NCI-H1092 (cell line): ENCODE data around the gene FEM1B.

Source experiments
- DNase-seq: peaks from one replicate; lab custom pipeline; 2025; lab: John Stamatoyannopoulos, UW

The FEM1B gene

DNA sequence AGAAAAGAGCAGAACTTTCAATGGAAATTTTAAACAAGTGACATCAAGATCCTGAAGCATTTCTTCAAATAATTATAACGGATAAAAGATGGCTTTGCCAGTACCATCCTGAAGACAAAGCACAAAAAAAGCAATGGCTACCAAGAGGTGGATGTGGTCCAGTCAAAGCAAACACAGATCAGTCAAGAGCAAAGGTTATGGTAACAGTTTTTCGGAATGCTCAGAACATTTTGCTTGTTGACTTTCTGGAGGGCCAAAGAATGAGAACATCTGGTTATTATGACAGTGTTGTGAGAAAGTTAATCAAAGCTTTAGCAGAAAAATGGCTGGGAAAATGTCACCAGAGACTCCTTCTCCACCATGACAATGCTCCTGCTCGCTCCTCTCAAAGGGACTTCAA lies 31.5 kb downstream of the FEM1B start:
- DNase-seq = no peak

DNA sequence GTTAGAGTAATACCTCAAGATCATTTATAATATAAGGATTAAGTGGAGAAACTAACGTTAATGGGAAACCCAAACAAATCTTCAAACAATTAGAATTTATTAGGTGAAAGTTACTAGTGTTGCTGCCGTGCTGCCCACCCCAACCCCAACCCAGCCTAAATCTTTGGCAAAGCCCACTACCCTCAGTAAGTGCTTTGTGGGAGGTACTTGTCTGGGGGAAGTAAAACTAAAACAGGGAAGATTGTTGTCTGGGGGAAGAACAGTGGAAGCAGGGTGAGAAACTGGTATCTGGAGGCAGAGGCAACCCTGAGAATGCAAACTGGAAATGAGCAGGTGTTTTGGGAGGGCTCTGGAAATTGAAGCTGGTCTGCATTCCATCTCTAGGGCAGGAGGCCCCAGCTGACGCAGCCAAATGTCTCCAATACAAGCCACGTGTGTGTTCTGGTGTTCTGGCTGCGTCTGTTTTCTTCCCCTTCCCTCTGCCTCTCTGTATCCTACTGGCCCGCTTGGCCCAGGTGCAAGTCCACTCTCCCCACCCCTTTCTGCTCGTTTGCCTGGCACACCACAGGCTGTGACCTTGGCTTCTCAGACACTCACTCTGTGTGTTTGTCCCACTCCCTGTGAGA lies 32.7 kb downstream of the FEM1B start:
- no peak for DNase-seq

DNA sequence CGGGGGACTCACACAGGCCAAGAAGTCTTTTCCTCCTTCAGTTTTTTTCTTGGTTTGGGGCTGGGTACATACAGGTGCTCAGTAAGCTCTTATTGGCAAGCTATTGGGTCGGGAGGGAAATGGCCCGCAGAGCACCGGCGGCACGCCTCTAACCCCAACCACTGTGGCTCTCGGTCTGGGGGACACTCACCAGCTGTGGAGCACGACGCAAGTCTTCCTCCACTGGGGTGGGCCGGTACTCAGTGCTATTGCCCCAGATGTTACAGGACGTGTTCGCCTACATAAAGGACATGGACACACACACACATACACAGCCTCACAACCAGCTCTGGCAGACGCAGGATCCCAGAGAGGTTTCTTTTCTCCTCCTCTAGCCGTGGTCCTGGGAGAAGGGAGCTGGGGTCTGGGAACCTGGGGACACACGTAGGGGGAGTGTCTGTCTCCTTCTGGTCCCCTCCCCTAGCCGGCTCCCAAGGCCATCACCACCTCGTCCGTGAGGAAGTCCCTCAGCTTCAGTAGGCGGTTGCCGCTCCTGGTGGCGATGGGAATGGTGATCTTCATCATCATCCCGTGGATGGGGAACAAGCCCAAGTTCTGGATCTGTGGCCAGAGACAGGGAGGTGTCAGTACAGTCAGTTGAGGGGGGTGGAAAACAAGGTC lies 33.4 kb downstream of the FEM1B start:
- DNase-seq = no peak

DNA sequence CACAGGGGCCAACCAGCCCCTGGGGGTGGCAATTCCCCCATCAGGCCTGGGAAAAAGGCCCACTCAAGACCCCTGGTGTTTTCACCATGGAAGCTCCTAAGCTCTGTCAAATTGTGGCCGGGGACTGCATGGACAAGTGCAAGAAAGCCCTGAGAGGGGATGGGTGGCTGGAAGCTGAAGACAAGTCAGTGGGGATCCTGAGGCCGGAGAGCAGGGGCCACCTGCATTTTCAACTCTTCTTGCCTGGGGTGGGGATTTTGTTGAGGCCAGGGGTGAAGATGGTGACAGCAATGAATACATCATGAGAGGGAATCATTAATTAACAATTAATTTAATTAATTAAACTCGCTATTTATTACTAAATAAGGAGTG lies 33.9 kb downstream of the FEM1B start:
- no peak for DNase-seq

DNA sequence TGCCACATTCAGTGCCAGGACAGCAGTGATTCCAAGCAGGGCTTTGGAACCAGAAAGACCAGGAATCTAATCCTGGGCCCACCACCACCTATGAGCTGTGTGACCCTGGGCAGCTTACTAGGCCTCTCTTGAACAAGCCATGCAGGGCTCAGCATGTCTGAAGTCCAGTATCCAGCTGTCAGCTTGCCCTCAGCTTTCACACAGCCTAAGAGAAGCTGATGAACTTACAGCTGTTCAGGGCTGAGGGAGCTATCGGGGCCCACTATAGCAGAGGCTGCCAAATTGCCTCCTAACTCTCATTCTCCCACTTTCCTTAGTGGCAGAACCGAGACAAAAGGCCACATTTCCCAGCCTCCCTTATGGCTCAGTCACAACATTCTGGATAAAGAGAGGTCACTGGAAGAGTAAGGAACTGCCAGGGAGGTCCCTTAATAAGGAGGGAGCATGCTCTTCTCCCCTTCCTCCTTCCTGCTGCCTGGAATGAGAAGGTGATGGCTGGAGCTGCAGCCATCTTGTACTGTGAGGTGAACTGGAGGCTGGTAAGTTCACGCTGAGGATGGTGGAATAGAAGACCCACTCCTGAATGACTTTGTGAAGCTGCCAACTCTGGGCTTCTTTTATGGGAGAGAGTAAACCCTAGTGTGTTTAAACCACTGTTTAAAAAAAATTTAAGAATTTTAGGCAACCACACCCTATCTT lies 34.5 kb downstream of the FEM1B start:
- DNase-seq = no peak

DNA sequence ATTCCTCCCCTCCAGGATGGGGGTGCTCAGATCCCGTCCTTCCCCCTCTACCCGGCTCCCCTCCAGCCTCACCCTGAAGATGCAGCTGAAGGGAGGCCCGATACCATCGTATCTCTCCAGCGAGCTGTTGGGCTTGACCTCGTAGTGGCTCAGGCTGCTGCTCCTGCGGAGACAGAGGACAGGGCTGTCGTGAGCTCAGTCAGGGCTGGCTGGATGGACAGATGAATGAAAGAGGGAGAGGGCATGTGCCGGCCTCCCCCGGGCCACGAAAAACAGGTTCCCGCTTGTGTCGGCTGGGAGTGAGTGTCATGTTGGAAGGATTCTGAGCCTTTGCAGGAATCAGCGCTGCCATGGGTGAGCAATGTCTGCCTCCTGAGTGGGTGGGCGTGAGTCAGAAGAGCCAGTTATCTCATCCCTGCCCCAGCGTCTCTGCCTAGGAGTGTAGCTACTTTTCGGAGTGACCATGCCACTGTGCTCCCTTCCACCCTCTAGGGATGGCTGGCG lies 35.2 kb downstream of the FEM1B start:
- DNase-seq = no peak

DNA sequence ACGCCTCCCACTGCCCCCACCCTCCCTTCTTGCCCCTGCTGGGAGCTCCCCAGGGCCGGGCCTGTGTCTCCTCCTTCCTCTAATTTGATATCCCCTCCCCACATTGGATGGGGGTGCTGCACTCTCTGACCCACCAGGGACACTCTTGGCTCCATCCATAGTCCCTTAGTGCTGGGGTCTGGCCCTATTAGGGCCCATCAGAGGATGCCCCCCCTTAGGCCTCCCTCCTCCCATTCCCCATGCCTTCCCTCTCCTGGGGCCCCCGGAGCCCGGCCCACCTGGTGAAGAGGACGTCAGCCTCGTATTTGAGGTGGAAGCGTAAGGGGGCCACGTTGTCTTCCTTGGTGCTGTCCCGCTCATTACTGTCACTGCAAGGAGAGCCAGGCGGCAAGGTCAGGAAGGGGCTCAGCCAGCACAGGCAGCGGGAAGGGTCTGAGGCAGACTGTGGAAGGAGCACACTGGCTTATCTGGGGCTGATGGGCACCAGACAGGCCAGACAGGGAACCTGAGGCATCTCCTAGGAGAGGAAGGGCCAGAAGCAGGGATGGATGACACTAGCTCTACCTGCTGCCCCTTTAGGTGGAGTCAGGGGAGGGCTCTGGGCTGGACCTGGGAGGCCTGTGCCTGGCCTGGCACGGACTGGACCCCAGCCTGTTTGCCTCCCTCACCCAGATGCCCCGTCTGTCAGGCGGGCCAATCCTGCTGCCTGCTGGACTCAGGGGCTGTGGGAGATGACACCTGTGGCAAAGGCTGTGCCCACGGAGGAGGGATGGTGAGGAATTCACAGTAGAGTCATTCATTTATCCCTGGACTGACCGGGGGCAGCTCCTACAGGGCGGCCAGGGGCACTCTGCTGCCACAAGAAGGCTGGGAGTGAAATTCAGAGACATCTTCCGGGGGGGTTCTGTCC lies 36.2 kb downstream of the FEM1B start:
- no peak for DNase-seq

DNA sequence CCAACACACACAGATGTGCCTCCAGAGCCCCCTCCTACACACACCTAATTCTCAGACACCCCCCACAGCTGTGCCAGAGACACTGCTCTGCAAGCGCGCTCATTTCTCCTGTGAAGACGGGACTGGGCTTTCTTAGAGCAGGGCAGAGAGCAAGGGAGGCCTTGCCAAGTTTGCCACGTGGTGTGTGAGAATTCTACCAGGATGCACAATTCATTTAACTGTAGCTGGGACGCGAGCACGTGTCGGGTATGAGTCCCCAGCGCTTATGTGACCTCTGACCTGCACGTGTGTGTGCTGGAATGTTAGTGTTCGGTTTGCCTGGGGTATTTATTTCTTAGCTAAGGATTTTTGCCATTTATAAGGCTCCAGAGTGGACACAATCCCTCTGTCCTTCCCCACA lies 37.0 kb downstream of the FEM1B start:
- DNase-seq = no peak

DNA sequence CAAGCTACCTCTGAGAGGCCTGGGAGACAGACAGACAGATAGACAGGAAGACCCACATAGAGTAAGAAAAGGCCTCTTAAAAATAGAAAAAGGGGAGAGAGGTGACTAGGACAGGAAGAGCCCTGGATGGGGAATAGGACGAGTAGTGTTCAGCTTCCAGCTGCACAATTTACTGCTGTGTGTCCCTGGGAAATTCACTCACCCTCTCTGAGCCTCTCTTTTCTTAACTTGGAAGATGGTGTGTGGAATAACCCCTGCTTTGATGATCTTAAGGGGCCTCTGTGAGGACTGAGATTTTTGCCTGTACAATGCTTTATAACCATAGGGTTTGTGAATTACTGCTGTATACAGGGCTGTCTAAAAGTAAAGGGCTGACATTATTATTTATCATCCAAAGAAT lies 37.5 kb downstream of the FEM1B start:
- DNase-seq = no peak

DNA sequence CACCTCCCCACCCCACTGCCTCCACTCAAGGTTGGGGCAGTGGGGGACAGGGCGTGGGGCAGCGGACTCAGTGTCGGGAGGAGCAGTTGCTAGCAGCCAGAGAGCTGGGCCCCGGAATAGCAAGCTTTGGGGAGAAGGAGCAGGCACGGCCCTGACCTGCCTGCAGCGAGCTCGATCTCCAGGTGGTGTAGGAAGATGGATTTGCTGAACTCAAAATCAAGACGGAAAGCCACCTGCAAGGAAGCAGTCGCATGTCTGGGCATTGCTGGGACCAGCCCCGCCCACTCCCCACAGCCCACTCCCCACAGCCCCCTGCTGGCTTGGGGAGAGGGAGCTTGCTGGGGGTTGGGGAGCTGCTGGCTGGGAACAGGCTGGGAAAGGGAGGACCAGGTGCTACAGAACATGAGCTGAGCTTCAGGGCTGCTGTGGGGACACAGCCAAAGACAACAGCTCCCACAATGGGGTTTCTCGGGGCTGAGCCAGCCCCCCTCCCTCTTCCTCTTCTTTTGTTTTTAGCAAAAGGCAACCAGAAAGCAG lies 38.0 kb downstream of the FEM1B start:
- no peak for DNase-seq

DNA sequence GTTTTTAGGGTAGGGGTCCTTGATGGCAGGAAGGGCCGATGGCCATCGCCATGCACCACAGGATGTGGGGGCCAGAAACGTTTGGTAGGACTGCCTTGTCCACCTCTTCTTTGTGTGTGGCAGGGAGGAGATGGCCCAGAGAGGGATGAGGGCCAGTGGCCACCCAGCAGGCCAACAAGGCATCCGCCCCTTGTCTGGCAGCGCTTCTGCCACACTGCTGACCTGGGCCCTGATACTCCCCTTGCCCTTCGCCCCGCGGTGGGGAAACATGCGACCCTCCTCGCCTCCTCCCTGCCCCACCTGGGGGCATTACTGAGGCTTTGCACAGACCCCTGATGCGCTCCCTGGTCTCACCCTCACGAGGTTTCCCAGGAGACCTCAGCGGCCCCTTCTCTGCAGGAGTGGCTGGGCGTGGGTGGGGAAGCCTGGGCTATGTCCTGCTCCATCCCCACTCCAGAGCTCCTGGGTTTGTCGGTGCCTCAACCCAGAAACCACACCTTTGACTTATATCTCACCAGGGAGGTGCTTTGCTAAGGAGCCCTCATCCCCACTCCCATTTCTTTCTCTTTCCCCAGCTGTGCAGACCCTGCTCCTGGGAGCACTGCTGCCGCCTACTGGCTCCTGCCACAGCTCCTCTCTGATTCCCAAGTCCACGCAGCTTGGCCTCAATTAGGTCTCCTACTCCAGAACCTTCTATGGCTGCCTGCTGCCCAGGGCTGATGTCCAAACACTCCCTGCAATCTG lies 38.7 kb downstream of the FEM1B start:
- DNase-seq = no peak

DNA sequence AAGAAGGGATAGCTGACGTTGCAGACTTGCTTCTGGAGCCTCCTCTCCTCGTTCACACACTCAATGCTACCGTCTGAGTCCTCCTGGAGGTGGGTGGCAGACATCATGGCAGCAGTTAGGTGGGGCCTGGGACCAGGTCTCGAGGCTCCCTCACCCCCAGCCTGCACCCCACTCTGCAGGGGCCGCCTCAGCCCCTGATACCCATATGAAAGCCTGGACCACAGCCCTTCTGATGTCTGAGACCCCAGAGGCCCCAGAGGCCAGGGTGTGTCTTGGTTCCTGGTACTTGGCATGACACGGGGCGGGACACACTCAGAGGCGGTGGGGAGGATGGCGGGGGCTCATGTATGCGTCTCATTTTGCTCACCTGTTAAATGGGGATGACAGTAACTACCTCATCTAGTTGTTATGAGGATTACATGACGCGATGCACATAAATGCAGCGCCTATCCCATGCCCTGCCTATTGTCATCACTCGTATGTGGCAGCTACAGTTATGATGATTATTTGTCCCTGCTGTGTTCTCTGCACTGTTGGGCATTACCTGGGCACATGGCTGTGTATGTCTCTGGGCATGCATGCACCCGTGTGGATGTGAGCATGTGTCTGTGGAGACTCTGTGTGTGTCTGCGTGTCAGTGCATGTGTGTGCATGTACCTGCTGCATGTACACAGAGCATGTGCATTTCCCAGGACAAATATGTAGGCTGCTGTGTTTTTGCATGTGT lies 39.9 kb downstream of the FEM1B start:
- DNase-seq = no peak

DNA sequence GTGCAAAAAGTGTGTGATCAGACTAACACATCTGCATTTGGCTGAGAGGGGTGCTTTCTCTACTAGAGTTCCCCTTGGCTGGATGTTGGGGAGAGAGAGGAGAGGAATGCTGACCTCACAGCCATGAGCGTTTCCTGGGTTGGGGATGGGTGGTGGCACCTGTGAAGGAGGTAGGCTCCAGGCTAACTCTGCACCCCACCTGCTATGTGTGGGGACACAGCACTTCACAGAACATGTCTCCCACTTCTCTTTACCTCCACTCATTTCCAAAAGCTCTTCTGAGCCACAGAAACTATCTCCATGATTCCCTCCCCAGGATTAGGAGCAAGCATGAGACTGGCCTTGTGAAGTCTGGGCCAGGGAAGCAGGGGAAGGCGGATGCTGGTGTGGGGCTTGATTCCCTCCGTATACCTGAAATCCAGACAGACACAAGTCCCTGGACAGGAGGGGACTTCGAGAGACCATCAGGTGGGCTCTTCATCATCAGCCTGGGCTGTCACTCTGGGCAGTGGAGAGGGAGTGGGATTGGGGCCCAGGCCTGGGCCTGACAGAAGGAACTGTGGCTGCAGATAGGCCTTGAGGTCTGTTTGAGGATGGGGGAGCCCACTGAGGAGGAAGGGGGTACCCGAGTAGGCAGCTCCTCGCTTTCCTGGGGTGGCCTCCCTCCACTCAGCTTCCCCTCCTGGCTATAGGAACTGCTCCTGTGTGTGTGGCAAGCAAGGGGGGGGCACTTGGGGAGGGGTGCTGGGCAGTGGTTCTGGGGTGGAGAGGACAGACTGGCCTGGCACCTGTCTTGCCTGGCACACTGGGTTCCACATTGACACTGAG lies 40.7 kb downstream of the FEM1B start:
- no peak for DNase-seq

DNA sequence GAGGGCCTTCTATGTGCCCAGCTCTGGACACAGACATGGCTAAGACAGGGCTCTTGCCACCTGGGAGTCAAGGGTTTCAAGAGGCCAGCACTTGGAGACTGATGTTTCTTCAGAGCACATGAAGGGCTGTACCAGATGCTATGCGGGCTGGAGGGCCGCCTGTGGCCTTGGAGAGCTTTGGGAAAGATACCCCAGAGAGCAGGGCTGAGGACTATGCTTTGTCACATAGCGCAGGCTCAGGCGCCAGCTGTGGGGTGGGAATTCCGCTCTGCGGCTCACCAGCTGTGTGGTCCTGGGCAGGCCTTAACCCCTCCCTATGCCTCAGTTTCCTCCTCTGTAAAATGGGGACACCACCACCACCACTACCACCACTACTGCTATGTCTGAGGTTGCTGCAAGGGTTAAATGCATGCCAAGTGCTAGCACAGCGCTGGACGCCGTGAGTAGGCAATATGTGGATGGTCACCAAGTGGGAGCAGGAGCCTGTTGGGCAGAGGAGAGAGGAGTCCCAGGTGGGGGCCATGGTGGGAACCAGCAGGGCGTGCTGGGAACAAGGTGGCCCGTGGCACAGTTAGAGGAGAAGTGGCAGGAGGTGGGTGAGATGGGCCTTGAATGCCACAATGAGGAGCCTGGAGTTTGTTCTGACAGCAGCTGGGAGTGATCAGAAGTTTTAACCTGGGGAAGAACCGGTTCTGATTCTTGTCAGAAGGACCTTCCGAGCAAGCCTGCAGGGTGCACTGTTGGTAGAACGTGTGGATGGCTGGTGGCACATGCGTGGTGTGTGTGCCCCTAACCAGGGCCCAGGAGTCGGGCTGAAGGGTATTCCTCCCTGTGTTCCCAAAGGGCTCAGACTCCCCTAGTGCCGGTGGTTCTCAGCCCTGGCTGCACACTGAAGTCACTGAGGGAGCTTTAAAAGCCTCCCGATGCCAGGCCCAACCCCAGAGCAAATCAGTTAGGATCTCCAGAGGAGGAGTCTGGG lies 41.7 kb downstream of the FEM1B start:
- no peak for DNase-seq

DNA sequence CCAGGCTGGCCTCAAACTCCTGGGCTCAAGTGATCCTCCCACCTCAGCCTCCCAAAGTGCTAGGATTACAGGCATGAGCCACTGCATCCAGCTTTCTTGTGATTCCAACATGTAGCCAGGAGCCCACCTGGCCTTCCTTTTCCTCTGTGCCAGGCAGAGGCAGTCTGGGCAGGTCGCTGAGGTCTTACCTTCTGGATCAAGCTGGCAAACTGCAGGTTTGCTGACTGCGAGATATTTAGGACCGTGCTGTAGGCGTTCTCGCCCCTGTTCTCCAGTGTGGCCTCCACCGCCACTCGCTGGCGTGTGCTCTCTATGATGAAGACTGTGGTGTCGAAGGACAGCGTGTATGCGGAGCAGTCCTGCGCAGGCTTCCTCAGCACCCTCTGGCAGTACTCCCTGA lies 42.5 kb downstream of the FEM1B start:
- no peak for DNase-seq

DNA sequence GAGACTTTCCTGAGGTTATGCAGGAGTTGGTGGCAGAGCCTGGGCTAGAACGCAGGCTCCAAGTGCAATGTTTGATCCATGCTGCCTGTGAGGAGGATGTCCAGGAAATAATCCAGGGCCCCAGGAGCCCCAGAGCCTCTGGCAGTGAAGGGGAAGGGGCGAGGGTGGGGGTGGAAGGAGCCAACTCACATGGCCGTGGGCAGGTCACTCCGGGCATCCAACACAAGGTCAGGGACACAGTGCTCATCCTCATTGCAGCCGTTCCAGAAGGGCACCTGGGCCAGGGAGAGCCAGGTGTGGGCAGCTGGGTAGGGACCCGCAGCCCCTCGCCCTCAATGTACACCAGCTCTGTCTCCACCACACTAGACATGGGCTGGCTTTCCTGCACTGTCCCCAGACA lies 43.7 kb downstream of the FEM1B start:
- no peak for DNase-seq

DNA sequence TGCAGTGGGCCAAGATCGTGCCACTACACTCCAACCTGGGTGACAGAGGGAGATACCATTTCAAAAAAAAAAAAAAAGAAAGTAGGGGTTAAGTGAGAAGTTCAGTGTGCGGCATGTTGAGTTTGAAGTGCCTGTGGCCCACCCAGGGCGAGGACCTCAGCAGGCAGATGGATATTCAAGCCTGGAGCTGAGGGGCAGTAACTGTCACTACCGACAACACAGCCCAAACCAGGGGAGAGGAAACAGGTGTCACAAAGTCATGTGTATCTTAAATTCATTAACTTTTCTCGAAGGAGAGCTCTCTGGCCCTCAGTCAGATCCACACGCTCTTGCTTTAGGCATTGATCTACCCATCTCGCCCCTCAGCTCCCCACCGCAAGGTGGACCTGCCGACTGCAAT lies 45.3 kb downstream of the FEM1B start:
- no peak for DNase-seq

DNA sequence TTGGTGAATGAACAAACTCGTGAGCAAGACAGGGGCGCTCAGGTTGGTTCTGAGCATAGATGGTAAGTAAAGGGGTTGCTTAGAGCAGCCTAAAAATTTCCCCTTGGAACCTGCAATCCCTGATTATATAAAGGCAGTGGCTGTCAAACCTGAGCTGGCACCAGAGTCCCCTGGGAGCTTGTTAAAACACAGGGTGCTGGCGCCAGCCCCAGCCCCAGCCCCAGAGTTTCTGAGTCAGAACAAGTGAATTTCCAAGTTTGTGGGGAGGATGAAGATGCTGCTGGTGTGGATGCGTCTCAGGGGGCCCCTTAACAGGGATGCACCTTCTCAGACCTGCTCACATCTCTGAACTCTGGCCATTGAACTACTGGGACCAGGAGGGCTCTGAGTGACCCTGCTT lies 48.2 kb downstream of the FEM1B start:
- no peak for DNase-seq
